ENCODE data around the gene IFNL1. TPM values are rescaled to one million over a fixed set of nuclear protein-coding genes. Genes with fewer than 3 reads are reported as not detected.
"Not testable (repeated sequence)": the region's sequence is repeated elsewhere in the genome, so short reads cannot be mapped to it uniquely, and the experiment has no call there.

IFNL1 gene
- not detected for polyA plus RNA-seq (ENCODE audit: insufficient read length in 4 of 4)

DNA sequence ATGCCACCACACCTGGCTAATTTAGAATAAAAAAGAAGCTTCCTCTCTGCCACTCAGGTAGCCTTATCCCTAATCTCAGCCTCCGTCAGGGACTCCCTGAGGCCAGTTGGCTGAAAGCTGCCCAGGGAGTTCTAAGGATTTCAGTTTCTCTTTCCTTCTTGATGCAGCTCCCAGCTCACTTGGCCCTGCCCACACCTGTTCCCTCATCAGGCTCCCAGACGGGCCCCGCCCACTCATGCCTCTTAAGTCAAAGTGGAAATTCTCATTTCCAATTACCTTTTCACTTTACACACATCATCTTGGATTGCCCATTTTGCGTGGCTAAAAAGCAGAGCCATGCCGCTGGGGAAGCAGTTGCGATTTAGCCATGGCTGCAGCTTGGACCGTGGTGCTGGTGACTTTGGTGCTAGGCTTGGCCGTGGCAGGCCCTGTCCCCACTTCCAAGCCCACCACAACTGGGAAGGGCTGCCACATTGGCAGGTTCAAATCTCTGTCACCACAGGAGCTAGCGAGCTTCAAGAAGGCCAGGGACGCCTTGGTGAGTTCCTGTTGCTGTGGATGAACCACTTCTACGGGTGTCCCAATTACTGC lies at the start of gene IFNL1:
TSS of gene IFNL1 (plus strand) at position 353 of the 591 bp plus-strand sequence. CDS start at position 368, 15 bp downstream.
- DNase-seq (ENCODE audit: low read depth in 4 of 4, low spot score in 2 of 4) = no peak

GRCh38 chr19:39246951-39247669 lies 49.1 kb upstream of the IFNL1 start:
- no peak for DNase-seq (ENCODE audit: low read depth in 4 of 4, low spot score in 2 of 4)

DNA sequence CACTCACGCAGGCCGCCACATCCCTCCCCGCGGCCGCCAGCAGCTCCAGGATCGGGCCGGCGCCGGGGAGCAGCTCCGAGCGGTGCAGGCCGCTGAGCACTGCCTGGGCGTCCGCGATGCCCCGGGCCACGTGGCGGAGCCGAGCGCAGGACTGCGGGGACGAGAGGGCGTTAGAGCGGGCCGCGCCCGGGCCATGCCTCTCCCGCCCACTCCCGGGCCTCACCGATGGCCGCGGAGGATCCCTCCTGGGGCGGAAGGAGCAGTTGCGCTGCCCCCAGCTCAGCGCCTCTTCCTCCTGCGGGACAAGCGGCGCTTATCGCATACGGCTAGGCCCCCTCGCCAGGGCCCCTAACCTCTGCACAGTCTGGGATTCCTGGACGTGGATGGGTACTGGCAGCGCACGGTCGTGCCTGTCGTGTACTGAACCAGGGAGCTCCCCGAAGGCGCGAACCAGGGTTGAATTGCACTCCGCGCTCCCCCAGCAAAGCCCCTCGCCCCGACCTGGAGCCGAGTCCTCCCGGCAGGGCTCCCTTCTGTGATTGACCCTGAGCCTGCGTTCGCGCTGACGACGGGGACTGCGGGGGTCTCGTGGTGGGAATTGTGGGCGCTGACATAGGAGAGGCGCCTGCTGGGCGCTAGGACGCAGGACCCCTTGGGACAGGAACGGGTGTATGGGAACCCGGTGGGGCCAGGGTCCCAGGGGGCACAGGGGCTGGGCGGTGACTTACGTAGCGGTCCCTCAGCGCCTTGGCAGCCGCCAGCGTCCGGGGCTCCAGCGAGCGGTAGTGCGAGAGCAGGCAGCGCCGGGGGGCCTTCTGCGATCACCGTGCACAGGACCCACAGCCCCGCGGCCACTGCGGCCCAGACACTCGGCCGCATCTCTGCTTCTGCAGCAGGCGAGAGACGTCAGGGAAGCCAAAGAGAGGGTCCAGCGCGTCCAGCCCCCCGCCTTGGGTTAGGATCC lies 48.2 kb upstream of the IFNL1 start:
- no peak for DNase-seq (ENCODE audit: low read depth in 4 of 4, low spot score in 2 of 4)

DNA sequence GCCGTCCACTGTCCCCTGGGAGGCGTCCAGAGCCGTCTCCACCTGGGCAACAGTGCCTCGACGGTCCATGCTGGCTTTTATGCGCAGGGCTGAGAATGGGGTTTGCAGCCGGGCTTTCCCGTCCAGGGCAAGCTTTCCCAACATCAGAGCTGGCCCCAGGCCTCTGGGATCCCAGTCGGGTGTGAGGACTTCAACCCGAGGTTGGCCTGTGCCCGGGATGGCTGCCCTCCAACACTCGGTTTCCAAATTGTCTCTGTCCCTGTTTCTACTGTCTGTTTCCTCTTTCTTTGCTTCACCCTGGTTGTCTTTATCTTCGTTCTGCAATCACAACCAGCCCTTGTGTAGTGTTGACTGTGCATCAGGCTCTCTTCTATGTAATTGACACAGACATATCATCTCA lies 47.4 kb upstream of the IFNL1 start, which contains the start of gene IFNL4:
TSS of gene IFNL4 (minus strand) at position 51 of the 400 bp plus-strand sequence.
- DNase-seq (ENCODE audit: low read depth in 4 of 4, low spot score in 2 of 4) = no peak

- no peak for DNase-seq (ENCODE audit: low read depth in 4 of 4, low spot score in 2 of 4)
Measured at GRCh38 chr19:39251081-39251480, 45.1 kb upstream of the IFNL1 start.

- DNase-seq (ENCODE audit: low read depth in 4 of 4, low spot score in 2 of 4) = no peak
Measured at GRCh38 chr19:39251846-39252245, 44.4 kb upstream of the IFNL1 start.

DNA sequence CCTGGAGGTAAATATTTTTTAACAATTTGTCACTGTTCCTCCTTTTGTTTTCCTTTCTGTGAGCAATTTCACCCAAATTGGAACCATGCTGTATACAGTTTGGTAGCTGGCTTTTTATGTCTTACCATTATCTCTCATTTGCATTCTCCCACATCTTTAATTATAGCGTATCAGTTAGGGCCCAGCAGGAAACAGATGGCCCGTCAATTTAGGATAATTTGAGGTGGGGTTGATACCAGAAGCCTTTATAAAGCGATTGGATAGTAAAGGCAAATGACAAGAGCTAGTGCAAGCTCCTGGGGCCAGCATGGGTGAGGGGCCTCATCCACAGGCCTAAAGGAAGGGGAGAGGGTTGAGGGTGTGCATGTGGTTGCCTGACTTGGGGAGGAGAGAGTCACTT lies 43.7 kb upstream of the IFNL1 start:
- no peak for DNase-seq (ENCODE audit: low read depth in 4 of 4, low spot score in 2 of 4)

- no peak for DNase-seq (ENCODE audit: low read depth in 4 of 4, low spot score in 2 of 4)
Measured at GRCh38 chr19:39253374-39254149, 42.6 kb upstream of the IFNL1 start.

DNA sequence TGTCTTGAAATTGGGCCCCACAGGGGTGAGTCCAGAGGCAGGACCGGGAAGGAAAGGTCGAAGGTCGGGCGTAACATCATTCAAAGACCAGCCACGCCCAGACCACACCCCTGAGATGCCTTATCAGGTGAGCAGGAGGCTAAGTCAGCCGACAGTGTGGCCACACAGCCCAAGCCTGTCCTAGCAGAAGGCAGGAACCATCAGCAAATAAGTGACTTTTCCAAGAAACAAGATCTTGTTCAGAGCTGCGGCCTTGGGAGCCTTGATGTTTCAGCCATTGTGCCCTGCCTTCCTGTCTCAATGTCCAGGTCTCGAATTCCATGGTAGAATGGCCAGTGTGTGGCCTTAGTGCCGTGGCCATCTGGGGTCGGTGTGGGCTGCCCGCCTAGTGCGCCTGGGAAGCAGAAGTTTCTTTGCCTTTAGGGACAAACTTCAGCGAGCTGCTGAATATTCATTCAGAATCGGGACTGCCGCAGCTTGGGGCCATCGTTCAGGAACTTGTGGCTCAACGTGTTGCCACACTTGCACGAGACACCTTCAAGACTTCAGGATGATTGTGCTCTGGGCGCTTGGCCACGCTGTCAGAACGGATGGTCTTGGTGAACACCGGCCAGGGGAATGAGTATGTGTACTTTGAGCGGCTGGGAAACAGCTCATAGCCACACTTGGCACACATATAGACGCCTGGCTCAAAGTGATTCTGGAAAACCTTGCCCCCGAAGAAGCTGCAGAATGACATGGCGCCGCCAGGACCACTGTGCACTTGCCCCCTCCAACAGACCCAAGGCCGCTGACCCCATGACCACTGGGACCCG lies 41.5 kb upstream of the IFNL1 start:
- DNase-seq (ENCODE audit: low read depth in 4 of 4, low spot score in 2 of 4) = no peak

DNA sequence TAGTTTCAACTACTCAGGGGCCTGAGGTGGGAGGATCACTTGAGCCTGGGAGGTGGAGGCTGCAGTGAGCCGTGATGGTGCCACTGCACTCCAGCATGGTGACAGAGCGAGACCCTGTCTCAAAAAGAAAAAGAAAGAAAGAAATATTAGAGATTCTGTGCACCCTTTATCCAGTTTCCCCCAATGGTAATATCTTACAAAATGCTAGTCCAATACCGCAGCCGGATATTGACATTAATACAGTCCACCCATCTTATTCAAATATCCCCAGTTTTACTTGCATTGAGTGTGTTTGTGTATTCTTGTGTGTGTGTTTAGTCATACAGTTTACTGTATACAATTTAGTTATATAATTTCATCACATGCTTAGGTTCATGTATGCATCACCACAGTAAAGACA lies 39.0 kb upstream of the IFNL1 start:
- DNase-seq (ENCODE audit: low read depth in 4 of 4, low spot score in 2 of 4) = no peak

DNA sequence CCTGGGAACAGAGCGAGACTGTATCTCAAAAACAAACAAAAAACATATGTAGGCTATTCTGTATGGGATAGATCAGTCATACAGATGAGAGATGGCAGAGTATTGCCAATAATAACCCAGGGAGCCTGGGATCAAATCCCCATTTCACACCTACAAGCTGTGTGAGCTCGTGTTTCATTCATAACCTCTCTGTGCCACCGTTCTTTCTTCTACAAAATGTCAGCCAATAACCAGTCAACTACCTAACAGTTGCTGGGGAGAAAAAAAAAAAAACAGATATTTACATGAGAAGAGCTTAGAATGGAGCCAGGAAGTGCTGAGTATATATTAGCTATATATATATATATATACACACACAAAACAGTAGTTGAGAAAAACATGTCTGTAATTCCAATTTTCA lies 34.5 kb upstream of the IFNL1 start:
- no peak for DNase-seq (ENCODE audit: low read depth in 4 of 4, low spot score in 2 of 4)

- no peak for DNase-seq (ENCODE audit: low read depth in 4 of 4, low spot score in 2 of 4)
Measured at GRCh38 chr19:39262496-39262895, 33.7 kb upstream of the IFNL1 start.

GRCh38 chr19:39263912-39264305 lies 32.3 kb upstream of the IFNL1 start:
- DNase-seq (ENCODE audit: low read depth in 4 of 4, low spot score in 2 of 4) = no peak

DNA sequence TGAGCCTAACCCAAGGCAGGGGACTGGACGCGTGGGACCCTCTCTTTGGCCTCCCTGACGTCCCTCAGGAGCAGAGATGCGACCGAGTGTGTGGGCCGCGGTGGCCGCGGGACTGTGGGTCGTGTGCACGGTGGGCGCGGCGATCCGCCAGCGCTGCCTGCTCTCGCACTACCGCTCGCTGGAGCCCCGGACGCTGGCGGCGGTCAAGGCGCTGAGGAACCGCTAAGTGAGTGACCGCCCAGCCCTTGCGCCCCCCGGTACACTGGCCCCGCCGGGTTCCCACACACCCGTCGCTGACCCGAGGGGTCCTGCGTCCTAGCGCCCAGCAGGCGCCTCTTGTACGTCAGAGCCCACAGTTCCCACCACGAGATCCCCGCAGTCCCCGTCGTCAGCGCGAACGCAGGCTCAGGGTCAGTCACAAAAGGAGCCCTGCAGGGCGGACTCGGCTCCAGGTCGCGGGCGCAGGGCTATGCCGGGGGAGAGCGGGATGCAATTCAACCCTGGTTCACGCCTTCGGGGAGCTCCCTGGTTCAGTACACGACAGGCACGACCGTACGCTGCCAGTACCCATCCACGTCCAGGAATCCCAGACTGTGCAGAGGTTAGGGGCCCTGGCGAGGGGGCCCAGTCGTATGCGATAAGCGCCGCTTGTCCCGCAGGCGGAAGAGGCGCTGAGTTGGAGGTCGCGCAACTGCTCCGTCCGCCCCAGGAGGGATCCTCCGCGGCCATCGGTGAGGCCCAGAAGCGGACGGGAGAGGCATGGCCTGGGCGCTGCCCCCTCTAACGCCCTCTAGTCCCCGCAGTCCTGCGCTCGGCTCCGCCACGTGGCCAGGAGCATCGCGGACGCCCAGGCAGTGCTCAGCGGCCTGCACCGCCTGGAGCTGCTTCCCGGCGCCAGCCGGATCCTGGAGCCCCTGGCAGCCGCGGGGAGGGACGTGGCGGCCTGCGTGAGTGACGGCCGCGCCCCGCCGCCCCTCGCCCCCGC lies 31.6 kb upstream of the IFNL1 start:
- DNase-seq (ENCODE audit: low read depth in 4 of 4, low spot score in 2 of 4) = no peak

DNA sequence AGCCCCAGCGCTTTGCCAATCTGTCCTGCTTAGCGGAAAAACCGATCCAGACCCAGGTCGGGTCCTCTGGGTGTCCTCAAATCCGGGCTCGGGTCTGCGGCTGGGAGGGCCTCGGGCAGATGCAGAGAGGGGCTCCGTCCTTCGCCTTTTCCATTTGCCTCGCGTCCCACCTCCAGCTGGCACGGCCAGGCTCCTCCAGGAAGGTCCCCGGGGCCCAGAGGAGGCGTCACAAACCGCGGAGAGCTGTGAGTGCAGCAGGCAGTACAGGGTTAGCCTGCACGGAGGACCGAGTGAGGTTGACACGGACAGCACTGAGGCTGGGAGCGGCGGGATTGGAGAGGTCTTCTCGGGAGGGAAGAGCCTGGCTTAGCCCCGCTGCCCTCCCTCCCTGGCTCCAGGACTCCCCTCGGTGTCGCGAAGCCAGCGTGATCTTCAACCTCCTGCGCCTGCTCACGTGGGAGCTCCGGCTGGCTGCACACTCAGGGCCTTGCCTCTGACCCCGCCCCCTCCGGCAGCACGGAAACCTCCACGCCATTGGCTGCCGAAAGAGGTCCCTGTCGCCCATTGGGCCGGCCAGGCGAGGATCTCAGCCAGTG lies 30.8 kb upstream of the IFNL1 start:
- no peak for DNase-seq (ENCODE audit: low read depth in 4 of 4, low spot score in 2 of 4)

DNA sequence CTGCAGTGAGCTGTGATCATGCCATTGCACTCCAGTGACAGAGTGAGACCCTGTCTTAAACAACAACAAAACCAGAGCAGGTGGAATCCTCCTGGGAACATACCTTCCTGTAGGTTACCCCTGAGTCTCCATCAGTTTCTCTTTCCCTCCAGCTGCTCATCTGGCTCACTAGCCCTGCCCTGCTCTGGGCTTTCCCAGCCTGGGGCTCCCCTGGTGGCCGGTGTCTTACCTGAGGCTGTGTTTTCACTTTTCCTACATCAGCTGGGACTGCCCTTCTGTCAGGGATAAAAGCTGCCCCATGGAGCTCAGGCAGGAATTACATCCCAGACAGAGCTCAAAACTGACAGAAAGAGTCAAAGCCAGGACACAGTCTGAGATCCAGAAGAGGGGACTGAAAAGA lies 28.1 kb upstream of the IFNL1 start, which contains the start of gene IFNL2:
TSS of gene IFNL2 (plus strand) at position 312 of the 400 bp plus-strand sequence. CDS start 173 bp downstream, outside the sequence.
- DNase-seq (ENCODE audit: low read depth in 4 of 4, low spot score in 2 of 4) = not testable (repeated sequence)

DNA sequence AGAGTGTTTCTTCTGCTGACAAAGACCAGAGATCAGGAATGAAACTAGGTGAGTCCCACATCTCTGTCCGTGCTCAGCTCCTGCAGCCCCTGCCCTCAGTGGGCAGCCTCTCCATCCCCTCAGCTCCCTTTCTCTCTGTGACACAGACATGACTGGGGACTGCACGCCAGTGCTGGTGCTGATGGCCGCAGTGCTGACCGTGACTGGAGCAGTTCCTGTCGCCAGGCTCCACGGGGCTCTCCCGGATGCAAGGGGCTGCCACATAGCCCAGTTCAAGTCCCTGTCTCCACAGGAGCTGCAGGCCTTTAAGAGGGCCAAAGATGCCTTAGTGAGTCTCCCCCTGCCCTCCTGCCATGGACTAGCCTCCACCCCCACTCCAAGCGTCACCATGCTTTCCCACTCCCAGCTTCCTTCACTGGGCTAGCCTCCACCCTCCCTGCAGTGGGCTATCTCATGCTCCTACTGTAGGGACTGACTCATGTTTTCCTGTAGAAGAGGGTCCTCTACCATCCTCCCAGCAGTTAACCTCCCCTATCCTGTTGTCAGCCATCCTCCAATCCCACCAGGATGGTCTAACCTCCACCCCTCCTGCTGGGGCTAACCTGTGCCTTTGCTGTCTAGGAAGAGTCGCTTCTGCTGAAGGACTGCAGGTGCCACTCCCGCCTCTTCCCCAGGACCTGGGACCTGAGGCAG lies 27.5 kb upstream of the IFNL1 start:
- DNase-seq (ENCODE audit: low read depth in 4 of 4, low spot score in 2 of 4) = not testable (repeated sequence)
